ENCODE results near the gene GAL3ST1. TPM values are rescaled to one million over a fixed set of nuclear protein-coding genes. Genes with fewer than 3 reads are reported as not detected.

The GAL3ST1 gene
- polyA plus RNA-seq, 3 donors: not detected

DNA sequence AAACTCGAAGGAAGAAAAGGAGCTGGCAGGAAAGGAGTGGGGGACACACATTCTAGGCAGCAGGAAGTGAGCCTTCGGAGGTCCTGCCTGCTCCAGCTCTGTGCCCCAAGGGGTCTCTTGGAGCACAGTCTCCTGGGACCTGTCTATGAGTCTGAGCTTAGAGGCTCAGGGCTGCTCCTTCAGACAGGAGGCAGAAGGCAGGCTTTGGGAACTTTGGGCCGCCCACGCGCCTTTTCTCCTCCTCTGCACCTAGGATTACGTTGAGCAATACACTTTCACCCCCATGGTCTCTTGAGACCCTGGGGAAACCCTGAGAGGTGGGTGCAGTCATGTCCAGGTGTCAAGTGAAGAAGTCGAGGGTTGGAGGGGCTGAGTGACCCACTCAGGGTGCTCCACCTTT, 33.5 kb upstream of the GAL3ST1 start:
- no peaks in the 10 kb centered on the region for H3K79me2 ChIP-seq (ENCODE audit: insufficient read depth, low read length)
- H4K20me1 ChIP-seq (ENCODE audit: insufficient read depth, low read length): no peaks in the 10 kb centered on the region
- Mint-ChIP-seq H3K4me1 (peaks cover 63% of the 10 kb centered on the region), H3K9me3 (peaks cover 0 to 4% (median 0%) of the 10 kb centered on the region in 7 donors), H3K27ac (peak overlapping the region; percentile 95 to 100 (median 99)), H3K27me3 (ENCODE audit: low read depth in 3 of 3) (no peaks in the 10 kb centered on the region), H3K4me3 (peak overlapping the region; percentile 84 to 93), H3K36me3 (peaks cover 6 to 14% of the 10 kb centered on the region in 2 donors)
- no peak overlapping the region for H2AFZ ChIP-seq (ENCODE audit: insufficient read depth, low read depth, low read length, poor library complexity, severe bottlenecking)
- peaks cover 61 to 66% of the 10 kb centered on the region in 2 donors for H3K4me1 ChIP-seq (ENCODE audit: control insufficient read depth in 1 of 2, insufficient read depth in 2 of 2, low read length in 2 of 2)
- DNase-seq: no peak
- H3K27ac ChIP-seq (ENCODE audit: low read depth in 1 of 2, low read length in 2 of 2): peak overlapping the region; percentile 90 to 97
- WGBS (ENCODE audit: insufficient coverage): 69% methylated on average over 2 of the region's 7 CpGs
- H3K4me3 ChIP-seq (replicated peaks in 1 of 3; ENCODE audit: low read depth in 2 of 3, low read length in 3 of 3): peak overlapping the region in 1 of 3 experiments; percentile 80
- TF ChIP-seq, protein P1, sequence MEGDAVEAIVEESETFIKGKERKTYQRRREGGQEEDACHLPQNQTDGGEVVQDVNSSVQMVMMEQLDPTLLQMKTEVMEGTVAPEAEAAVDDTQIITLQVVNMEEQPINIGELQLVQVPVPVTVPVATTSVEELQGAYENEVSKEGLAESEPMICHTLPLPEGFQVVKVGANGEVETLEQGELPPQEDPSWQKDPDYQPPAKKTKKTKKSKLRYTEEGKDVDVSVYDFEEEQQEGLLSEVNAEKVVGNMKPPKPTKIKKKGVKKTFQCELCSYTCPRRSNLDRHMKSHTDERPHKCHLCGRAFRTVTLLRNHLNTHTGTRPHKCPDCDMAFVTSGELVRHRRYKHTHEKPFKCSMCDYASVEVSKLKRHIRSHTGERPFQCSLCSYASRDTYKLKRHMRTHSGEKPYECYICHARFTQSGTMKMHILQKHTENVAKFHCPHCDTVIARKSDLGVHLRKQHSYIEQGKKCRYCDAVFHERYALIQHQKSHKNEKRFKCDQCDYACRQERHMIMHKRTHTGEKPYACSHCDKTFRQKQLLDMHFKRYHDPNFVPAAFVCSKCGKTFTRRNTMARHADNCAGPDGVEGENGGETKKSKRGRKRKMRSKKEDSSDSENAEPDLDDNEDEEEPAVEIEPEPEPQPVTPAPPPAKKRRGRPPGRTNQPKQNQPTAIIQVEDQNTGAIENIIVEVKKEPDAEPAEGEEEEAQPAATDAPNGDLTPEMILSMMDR (IDR thresholded peaks at IDR 0.05): no peak
- H3K9me3 ChIP-seq (replicated peaks in 1 of 2; ENCODE audit: control insufficient read depth in 1 of 2, insufficient read depth in 1 of 2, low read length in 2 of 2): no peaks in the 10 kb centered on the region
- peak overlapping the region; percentile 87 for H3K4me2 ChIP-seq (replicated peaks; ENCODE audit: extremely low read depth, low read length, poor library complexity, severe bottlenecking)
- intact Hi-C loops (cut with micrococcal nuclease): loop anchor here in 1 of 2 donors (1.0 to 5.0 kb wide), 3 partner anchors 16 to 359 kb away; partner anchors contain the start of genes MORC2, SLC35E4 and TUG1
- H3K27me3 ChIP-seq (ENCODE audit: control insufficient read depth in 2 of 2, insufficient read depth in 2 of 2, low read length in 2 of 2): no peaks in the 10 kb centered on the region
- no peaks in the 10 kb centered on the region for H3K36me3 ChIP-seq (replicated peaks in 1 of 2; ENCODE audit: control insufficient read depth in 1 of 2, insufficient read depth in 2 of 2, low read length in 2 of 2)
- no peak overlapping the region for H3K9ac ChIP-seq (ENCODE audit: insufficient read depth, low read length, poor library complexity, severe bottlenecking)

DNA sequence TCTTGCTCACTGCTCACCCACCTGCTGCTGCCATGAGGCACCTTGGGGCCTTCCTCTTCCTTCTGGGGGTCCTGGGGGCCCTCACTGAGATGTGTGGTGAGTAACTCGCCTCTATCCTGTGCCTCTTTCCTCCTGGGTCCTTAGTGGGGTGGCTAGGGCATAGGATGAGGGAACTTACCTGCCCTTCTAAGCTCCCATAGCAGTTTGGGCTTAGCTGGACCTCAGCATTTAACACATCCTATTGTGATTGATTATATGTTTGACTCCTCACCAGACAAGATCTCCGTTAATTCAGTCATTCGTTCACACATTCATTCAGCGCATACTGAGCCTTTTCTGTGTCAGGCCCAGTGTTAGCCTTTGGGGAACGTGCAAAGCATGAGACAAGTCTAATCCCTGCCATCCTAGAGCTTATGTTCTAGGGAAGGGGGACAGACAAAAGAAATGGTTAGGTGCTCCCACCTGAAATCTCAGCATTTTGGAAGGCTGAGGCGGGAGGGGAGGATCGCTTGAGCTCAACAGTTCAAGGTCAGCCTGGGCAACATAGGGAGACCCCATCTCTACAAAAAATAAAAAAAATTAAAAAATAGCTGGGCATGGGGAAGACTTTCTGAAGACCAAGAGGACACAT, 33.0 kb upstream of the GAL3ST1 start:
- TF ChIP-seq, protein P1 (IDR thresholded peaks at IDR 0.05): no peak
- Histone ChIP-seq H4K20me1 (ENCODE audit: insufficient read depth, low read length) (no peaks in the 10 kb centered on the region), H3K4me3 (replicated peaks in 1 of 3; ENCODE audit: low read depth in 2 of 3, low read length in 3 of 3) (peak overlapping the region; percentile 14 to 80 (median 43)), H3K9me3 (replicated peaks in 1 of 2; ENCODE audit: control insufficient read depth in 1 of 2, insufficient read depth in 1 of 2, low read length in 2 of 2) (no peaks in the 10 kb centered on the region), H3K4me2 (replicated peaks; ENCODE audit: extremely low read depth, low read length, poor library complexity, severe bottlenecking) (peak overlapping the region; percentile 87), H3K79me2 (ENCODE audit: insufficient read depth, low read length) (no peaks in the 10 kb centered on the region), H3K36me3 (replicated peaks in 1 of 2; ENCODE audit: control insufficient read depth in 1 of 2, insufficient read depth in 2 of 2, low read length in 2 of 2) (no peaks in the 10 kb centered on the region), H2AFZ (ENCODE audit: insufficient read depth, low read depth, low read length, poor library complexity, severe bottlenecking) (peak overlapping the region; percentile 54), H3K4me1 (ENCODE audit: control insufficient read depth in 1 of 2, insufficient read depth in 2 of 2, low read length in 2 of 2) (peaks cover 61 to 66% of the 10 kb centered on the region in 2 donors), H3K27me3 (ENCODE audit: control insufficient read depth in 2 of 2, insufficient read depth in 2 of 2, low read length in 2 of 2) (no peaks in the 10 kb centered on the region), H3K9ac (ENCODE audit: insufficient read depth, low read length, poor library complexity, severe bottlenecking) (peak overlapping the region; percentile 78), H3K27ac (ENCODE audit: low read depth in 1 of 2, low read length in 2 of 2) (peak overlapping the region; percentile 84 to 97)
- Mint-ChIP-seq H3K27ac (peak overlapping the region; percentile 95 to 100 (median 99)), H3K4me1 (peaks cover 63% of the 10 kb centered on the region), H3K9me3 (peaks cover 0 to 4% (median 0%) of the 10 kb centered on the region in 7 donors), H3K36me3 (peaks cover 6 to 9% of the 10 kb centered on the region in 2 donors), H3K27me3 (ENCODE audit: low read depth in 3 of 3) (no peaks in the 10 kb centered on the region), H3K4me3 (peak overlapping the region; percentile 84 to 93)
- intact Hi-C loops (cut with micrococcal nuclease): loop anchor here in 1 of 2 donors (1.0 to 5.0 kb wide), 3 partner anchors 15 to 360 kb away; partner anchors contain the start of genes MORC2, SLC35E4 and TUG1
- no peak for DNase-seq
- WGBS (ENCODE audit: insufficient coverage): no CpG with 5 or more reads among the region's 7 CpGs

All from CD14-positive monocyte (primary cell).